ENCODE data around the gene SLC35B2. TPM values are rescaled to one million over a fixed set of nuclear protein-coding genes. Genes with fewer than 3 reads are reported as not detected.

The SLC35B2 gene
- total RNA-seq, 1 donor from 2014 or later = 33.9 TPM

DNA sequence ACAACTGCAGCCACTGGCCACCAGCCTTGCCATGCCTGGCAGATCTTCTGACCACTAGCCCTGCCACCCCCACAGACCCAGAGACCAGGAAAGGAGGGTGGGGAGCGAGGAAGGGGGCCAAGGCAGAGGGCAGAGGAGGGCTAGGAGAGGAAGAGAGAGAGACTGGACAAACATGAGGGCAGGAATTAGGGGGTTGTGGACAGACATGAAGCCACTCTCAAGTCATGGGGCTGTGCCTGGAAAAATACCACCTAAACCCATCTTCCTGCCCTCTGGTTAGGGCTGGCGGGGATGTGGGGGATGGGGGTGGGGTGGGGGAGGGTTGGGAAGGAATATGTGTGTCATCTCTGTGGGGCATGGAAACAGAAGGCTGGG lies 35.4 kb downstream of the SLC35B2 start:
- Histone ChIP-seq H3F3A (ENCODE audit: low read depth) (peaks cover 72% of the 10 kb centered on the region), H3K27me3 (peaks cover 13% of the 10 kb centered on the region), H3K9ac (no peak overlapping the region), H3K36me3 (no peaks in the 10 kb centered on the region), H3K79me2 (ENCODE audit: low read depth) (peaks cover 26% of the 10 kb centered on the region), H4K20me1 (ENCODE audit: low read depth) (peaks cover 32% of the 10 kb centered on the region), H3K4me1 (peaks cover 66% of the 10 kb centered on the region), H3K9me3 (ENCODE audit: low read depth) (no peaks in the 10 kb centered on the region), H2AFZ (replicated peaks) (no peak overlapping the region), H3K4me2 (peak overlapping the region; percentile 86), H3K27ac (no peak overlapping the region), H3K4me3 (no peak overlapping the region)
- Mint-ChIP-seq H3K4me3 (peak overlapping the region; percentile 85), H3K36me3 (peaks cover 3% of the 10 kb centered on the region), H3K9me3 (no peaks in the 10 kb centered on the region), H3K27ac (no peak overlapping the region), H3K27me3 (ENCODE audit: insufficient read depth, low read depth) (peaks cover 8% of the 10 kb centered on the region), H3K4me1 (peaks cover 64% of the 10 kb centered on the region)
- DNase-seq (ENCODE audit: low spot score) = no peak
- TF ChIP-seq EZH2 (IDR thresholded peaks at IDR 0.05) = no peak
- TF ChIP-seq EZH2phosphoT487 (IDR thresholded peaks at IDR 0.05) = no peak
- TF ChIP-seq, protein P1, sequence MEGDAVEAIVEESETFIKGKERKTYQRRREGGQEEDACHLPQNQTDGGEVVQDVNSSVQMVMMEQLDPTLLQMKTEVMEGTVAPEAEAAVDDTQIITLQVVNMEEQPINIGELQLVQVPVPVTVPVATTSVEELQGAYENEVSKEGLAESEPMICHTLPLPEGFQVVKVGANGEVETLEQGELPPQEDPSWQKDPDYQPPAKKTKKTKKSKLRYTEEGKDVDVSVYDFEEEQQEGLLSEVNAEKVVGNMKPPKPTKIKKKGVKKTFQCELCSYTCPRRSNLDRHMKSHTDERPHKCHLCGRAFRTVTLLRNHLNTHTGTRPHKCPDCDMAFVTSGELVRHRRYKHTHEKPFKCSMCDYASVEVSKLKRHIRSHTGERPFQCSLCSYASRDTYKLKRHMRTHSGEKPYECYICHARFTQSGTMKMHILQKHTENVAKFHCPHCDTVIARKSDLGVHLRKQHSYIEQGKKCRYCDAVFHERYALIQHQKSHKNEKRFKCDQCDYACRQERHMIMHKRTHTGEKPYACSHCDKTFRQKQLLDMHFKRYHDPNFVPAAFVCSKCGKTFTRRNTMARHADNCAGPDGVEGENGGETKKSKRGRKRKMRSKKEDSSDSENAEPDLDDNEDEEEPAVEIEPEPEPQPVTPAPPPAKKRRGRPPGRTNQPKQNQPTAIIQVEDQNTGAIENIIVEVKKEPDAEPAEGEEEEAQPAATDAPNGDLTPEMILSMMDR (IDR thresholded peaks at IDR 0.05) = no peak

DNA sequence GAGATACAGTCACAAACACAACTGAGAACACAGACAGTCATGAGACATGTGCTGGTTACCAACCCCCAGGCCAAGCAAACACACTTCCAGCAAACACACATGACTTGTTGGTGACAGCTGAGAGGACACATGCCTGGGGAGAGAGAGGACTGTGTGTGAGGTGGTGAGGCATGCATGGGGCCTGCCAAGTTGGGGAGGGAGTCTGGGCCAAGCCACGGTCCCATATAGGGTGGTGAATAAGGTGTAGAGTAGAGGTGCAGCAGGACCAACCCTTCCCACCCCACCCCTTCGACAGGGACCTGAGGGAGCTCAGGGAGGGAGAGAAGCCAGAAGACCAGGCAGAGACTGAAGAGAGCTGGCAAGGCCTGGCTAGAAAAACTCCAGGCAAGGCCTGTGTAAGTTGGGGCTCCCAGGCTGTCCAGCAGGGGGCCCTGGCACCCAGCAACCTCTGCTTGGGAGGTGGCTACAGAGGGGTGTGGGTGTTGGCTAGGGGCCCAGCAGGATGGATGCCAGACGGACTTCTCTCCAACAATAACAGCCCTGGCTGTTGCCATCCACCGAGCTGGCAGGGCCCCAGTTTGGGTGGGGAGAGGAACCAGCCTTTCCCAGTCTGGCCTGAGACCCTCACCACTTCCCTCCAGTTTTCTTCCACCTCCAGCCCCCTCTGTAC lies 35.9 kb downstream of the SLC35B2 start:
- H3K36me3 ChIP-seq = no peaks in the 10 kb centered on the region
- no peaks in the 10 kb centered on the region for H3K9me3 ChIP-seq (ENCODE audit: low read depth)
- DNase-seq (ENCODE audit: low spot score) = peak; percentile 77
- H4K20me1 ChIP-seq (ENCODE audit: low read depth) = peaks cover 26% of the 10 kb centered on the region
- H3K9me3 Mint-ChIP-seq = no peaks in the 10 kb centered on the region
- H3K4me1 ChIP-seq = peaks cover 66% of the 10 kb centered on the region
- no peak overlapping the region for H3K4me3 ChIP-seq
- H3K27me3 ChIP-seq = peaks cover 13% of the 10 kb centered on the region
- no peak overlapping the region for H2AFZ ChIP-seq (replicated peaks)
- TF ChIP-seq, protein P1 (IDR thresholded peaks at IDR 0.05) = peak; percentile 64
- no peak for TF ChIP-seq EZH2 (IDR thresholded peaks at IDR 0.05)
- peaks cover 65% of the 10 kb centered on the region for H3K4me1 Mint-ChIP-seq
- peaks cover 77% of the 10 kb centered on the region for H3F3A ChIP-seq (ENCODE audit: low read depth)
- H3K4me3 Mint-ChIP-seq = peak overlapping the region; percentile 78
- H3K27me3 Mint-ChIP-seq (ENCODE audit: insufficient read depth, low read depth) = peaks cover 11% of the 10 kb centered on the region
- H3K4me2 ChIP-seq = peak overlapping the region; percentile 86
- H3K9ac ChIP-seq = no peak overlapping the region
- no peak overlapping the region for H3K27ac ChIP-seq
- H3K27ac Mint-ChIP-seq = peak overlapping the region; percentile 81
- H3K79me2 ChIP-seq (ENCODE audit: low read depth) = peaks cover 25% of the 10 kb centered on the region
- H3K36me3 Mint-ChIP-seq = peaks cover 3% of the 10 kb centered on the region

DNA sequence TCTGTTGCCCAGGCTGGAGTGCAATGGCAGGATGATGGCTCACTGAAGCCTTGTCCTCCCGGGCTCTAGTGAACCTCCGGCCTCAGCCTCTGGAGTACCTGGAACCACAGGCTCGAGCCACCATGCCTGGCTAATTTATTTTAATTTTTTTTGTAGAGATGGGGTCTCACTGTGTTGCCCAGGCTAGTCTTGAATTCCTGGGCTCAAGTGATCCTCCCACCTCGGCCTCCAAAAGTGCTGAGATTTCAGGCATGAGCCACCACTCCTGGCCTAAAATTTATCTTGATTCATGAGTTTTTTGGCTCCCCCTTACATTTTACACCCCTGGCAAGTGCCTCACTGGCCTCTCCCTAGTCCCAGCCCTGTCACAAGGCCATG lies 36.4 kb downstream of the SLC35B2 start:
- Histone ChIP-seq H3K9ac (no peak overlapping the region), H3K79me2 (ENCODE audit: low read depth) (peaks cover 19% of the 10 kb centered on the region), H3K9me3 (ENCODE audit: low read depth) (no peaks in the 10 kb centered on the region), H3K36me3 (no peaks in the 10 kb centered on the region), H3F3A (ENCODE audit: low read depth) (peaks cover 82% of the 10 kb centered on the region), H3K4me1 (peaks cover 66% of the 10 kb centered on the region), H3K27ac (no peak overlapping the region), H3K4me3 (no peak overlapping the region), H2AFZ (replicated peaks) (no peak overlapping the region), H4K20me1 (ENCODE audit: low read depth) (peaks cover 21% of the 10 kb centered on the region), H3K4me2 (no peak overlapping the region), H3K27me3 (peaks cover 13% of the 10 kb centered on the region)
- peak overlapping the region; percentile 78 for H3K4me3 Mint-ChIP-seq
- no peak for DNase-seq (ENCODE audit: low spot score)
- H3K9me3 Mint-ChIP-seq = no peaks in the 10 kb centered on the region
- peak overlapping the region; percentile 81 for H3K27ac Mint-ChIP-seq
- H3K27me3 Mint-ChIP-seq (ENCODE audit: insufficient read depth, low read depth) = peaks cover 11% of the 10 kb centered on the region
- peaks cover 60% of the 10 kb centered on the region for H3K4me1 Mint-ChIP-seq
- H3K36me3 Mint-ChIP-seq = peaks cover 3% of the 10 kb centered on the region
- TF ChIP-seq EZH2phosphoT487 (IDR thresholded peaks at IDR 0.05) (no peak), EZH2 (IDR thresholded peaks at IDR 0.05) (no peak)
- TF ChIP-seq, protein P1 (IDR thresholded peaks at IDR 0.05) = no peak

All from neural progenitor cell (in vitro differentiated cells).